NCI-H526 treated with DMSO at 0.1 percent for 48 hours (cell line): ENCODE results near the gene ABCG2.
"Not testable (repeated sequence)": the region's sequence is repeated elsewhere in the genome, so short reads cannot be mapped to it uniquely, and the experiment has no call there.

Experiments used
- DNase-seq: peaks from one replicate; lab custom pipeline; 2025; lab: John Stamatoyannopoulos, UW

ABCG2 gene

GRCh38 chr4:88166608-88167007, 8.2 kb upstream of the ABCG2 start:
- DNase-seq: no peak

- no peak for DNase-seq
Observed at GRCh38 chr4:88163336-88163735, 4.9 kb upstream of the ABCG2 start.

GRCh38 chr4:88162626-88163025, 4.2 kb upstream of the ABCG2 start:
- DNase-seq: no peak

GRCh38 chr4:88159229-88159725, 838 bp upstream of the ABCG2 start:
- DNase-seq: no peak

GRCh38 chr4:88158038-88158488, 376 bp downstream of the ABCG2 start:
- no peak for DNase-seq

GRCh38 chr4:88152331-88152730, 6.1 kb downstream of the ABCG2 start:
- DNase-seq: not testable (repeated sequence)

GRCh38 chr4:88148560-88148959, 9.9 kb downstream of the ABCG2 start:
- no peak for DNase-seq

- DNase-seq: no peak
Observed at GRCh38 chr4:88147799-88148217, 10.6 kb downstream of the ABCG2 start.

- DNase-seq: no peak
Observed at GRCh38 chr4:88146891-88147290, 11.5 kb downstream of the ABCG2 start.

- DNase-seq: no peak
Observed at GRCh38 chr4:88144866-88145300, 13.6 kb downstream of the ABCG2 start.

GRCh38 chr4:88144048-88144447, 14.4 kb downstream of the ABCG2 start:
- no peak for DNase-seq

GRCh38 chr4:88143504-88143903, 14.9 kb downstream of the ABCG2 start:
- no peak for DNase-seq

- no peak for DNase-seq
Observed at GRCh38 chr4:88138561-88138960, 19.9 kb downstream of the ABCG2 start.

GRCh38 chr4:88137112-88137511, 21.3 kb downstream of the ABCG2 start:
- DNase-seq: no peak

- no peak for DNase-seq
Observed at GRCh38 chr4:88136249-88136648, 22.2 kb downstream of the ABCG2 start.

- DNase-seq: no peak
Observed at GRCh38 chr4:88135356-88135663, 23.1 kb downstream of the ABCG2 start.

GRCh38 chr4:88134536-88135355, 23.7 kb downstream of the ABCG2 start:
- DNase-seq: no peak

GRCh38 chr4:88134111-88134510, 24.3 kb downstream of the ABCG2 start:
- DNase-seq: no peak

- DNase-seq: no peak
Observed at GRCh38 chr4:88130544-88131305, 27.7 kb downstream of the ABCG2 start.

- DNase-seq: no peak
Observed at GRCh38 chr4:88130003-88130402, 28.4 kb downstream of the ABCG2 start.

GRCh38 chr4:88122260-88122659, 36.2 kb downstream of the ABCG2 start:
- DNase-seq: not testable (repeated sequence)

- no peak for DNase-seq
Observed at GRCh38 chr4:88119943-88120342, 38.5 kb downstream of the ABCG2 start.

GRCh38 chr4:88115587-88115986, 42.9 kb downstream of the ABCG2 start:
- no peak for DNase-seq
